Ecto neural progenitor cell (in vitro differentiated cells): ENCODE measurements around the gene PHLDB1.
A peak's percentile ranks its signal among the peaks of the same experiment; 100 is the strongest.
"Not testable (repeated sequence)": the region's sequence is repeated elsewhere in the genome, so short reads cannot be mapped to it uniquely, and the experiment has no call there.

Source experiments
- DNase-seq: peaks from one replicate; pipeline ENCODE4 v3.0.0-alpha.2; 2018; ENCODE audit warnings: low spot score

The PHLDB1 gene

GRCh38 chr11:118607401-118608359 lies at the start of gene PHLDB1:
Gene PHLDB1 (plus strand): TSS chr11:118607615. CDS start chr11:118613837, 6,222 bp downstream.
- DNase-seq = peak; percentile 75

DNA sequence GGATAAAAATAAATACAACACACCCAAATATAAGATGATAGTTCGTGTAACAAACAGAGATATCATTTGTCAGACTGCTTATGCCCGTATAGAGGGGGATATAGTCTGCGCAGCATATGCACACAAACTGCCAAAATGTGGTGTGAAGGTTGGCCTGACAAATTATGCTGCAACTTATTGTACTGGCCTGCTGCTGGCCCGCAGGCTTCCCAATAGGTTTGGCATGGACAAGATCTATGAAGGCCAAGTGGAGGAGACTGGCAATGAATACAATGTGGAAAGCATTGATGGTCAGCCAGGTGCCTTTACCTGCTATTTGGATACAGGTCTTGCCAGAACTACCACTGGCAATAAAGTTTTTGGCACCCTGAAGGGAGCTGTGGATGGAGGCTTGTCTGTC lies 46.6 kb upstream of the PHLDB1 start:
- DNase-seq = no peak

DNA sequence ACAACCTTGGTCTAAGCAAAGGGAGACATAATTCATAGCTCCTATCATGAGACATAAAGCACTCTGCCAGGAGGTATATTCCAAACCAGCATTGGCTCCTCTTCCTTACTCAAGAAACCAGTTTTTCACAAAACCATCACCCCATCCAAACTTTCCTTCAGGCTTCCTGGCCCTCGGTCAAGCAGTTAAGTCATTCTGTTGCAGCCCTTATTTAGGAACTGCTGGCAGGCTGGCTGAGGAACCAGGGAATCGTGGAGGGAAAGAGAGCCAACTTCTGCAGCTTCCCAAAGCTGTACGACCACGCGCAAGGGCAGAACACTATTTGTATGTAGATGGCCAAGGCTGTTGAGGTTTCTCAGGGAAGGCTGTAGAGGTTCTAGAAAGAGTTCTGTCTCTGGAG lies 42.4 kb upstream of the PHLDB1 start:
- no peak for DNase-seq

- DNase-seq = no peak
Observed at GRCh38 chr11:118569670-118570069, 37.7 kb upstream of the PHLDB1 start.

- no peak for DNase-seq
Observed at GRCh38 chr11:118570787-118571186, 36.6 kb upstream of the PHLDB1 start.

DNA sequence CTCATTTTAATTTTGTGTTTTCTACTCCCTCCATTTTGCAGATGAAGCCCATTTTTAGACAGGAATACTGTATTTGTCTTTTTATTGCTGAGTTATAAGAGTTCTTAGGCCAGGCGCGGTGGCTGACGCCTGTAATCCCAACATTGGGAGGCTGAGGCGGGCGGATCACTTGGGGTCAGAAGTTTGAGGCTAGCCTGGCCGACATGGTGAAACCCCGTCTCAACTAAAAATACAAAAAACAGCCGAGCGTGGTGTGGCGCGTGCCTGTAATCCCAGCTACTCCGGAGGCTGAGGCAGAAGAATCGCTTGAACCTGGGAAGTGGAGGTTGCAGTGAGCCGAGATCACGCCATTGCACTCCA lies 35.7 kb upstream of the PHLDB1 start:
- not testable (repeated sequence) for DNase-seq

DNA sequence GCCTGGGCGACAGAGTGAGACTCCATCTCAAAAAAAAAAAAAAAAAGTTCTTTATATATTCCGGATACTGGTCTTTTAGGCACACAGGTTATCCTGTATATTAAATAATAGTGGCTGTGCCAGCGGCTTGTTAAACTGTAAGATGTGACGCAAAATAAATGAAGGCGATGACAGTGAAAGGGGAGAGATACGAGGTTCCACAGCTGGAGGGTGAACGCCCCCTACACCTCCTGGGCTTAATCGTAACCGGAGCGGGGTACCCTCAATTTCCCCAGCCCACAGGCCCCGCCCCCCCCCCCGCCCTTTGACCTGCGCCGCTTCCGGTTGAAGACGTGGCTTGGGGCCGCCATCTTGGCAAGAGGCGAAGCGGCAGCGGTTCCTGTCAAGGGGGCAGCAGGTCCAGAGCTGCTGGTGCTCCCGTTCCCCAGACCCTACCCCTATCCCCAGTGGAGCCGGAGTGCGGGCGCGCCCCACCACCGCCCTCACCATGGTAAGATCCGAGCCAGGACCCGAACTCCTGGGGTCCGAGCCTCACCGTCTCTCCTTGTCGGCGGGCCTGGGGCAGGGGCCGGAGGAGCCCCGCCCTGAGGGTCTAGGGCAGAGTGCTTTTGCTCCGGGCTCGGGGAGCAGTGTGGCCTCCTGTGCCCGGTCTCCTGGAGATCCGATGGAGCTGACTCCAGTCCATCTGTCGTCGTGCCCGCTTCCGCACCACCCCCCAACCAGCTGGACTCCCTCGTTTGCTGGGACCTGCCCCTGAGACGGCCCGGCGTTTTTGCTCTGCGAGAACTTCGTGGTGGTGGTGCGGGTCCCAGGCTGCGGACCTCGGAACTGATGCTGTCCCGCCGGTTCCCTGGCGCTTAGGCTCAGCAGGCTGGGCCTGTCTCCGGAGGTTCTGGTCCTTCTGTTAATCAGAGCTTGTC lies 35.1 kb upstream of the PHLDB1 start, which contains the start of gene ARCN1:
TSS of gene ARCN1 (plus strand) at position 349 of the 920 bp plus-strand sequence. CDS start at position 488, 139 bp downstream.
- DNase-seq = peak; percentile 91

- DNase-seq = no peak
Observed at GRCh38 chr11:118572981-118573550, 34.3 kb upstream of the PHLDB1 start.

GRCh38 chr11:118574636-118575035 lies 32.8 kb upstream of the PHLDB1 start:
- no peak for DNase-seq

DNA sequence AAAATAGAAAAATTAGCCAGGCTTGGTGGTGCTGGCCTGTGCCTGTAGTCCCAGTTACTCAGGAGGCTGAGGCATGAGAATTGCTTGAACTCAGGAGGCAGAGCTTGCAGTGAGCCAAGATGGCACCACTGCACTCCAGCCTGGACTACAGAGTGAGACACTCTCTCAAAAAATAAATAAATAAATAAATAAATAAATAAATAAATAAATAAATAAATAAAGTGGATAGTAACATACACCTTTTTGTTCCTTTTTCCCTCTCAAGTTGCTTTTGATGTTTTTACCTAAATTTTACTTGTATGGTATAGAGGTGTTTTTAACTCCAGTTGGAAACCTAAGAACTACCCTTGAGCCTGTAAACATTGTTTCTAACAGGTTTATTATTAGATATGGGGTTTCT lies 29.4 kb upstream of the PHLDB1 start:
- not testable (repeated sequence) for DNase-seq

GRCh38 chr11:118581057-118581456 lies 26.4 kb upstream of the PHLDB1 start:
- no peak for DNase-seq

GRCh38 chr11:118587952-118588351 lies 19.5 kb upstream of the PHLDB1 start:
- DNase-seq = no peak

DNA sequence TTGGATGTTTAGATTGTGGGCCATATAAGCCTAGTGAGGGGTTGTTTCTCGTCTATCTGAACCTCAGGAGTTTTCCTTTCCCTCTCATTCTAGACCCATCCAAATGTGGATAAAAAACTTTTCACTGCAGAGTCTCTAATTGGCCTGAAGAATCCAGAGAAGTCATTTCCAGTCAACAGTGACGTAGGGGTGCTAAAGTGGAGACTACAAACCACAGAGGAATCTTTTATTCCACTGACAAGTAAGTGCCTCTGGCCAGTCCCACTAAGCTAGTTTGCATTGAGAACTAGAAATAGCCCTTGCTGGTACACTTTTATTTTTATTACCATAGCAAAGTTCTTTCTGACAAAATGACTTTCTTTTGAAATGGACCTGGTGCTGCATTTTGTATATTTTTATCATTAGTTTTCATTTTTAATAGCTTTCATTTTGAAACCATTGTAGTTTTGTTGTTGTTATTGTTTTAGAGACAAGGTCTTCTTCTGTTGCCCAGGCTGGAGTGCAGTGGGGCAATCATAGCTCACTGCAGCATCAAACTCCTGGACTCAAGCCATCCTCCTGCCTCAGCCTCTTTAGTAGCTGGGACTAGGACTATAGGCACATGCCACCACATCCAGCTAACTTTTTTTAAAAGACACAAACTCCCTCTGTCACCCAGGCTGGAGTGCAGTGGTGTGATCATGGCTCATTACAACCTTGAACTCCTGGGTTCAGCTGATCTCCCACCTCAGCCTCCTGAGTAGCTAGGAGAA lies 14.6 kb upstream of the PHLDB1 start:
- no peak for DNase-seq

DNA sequence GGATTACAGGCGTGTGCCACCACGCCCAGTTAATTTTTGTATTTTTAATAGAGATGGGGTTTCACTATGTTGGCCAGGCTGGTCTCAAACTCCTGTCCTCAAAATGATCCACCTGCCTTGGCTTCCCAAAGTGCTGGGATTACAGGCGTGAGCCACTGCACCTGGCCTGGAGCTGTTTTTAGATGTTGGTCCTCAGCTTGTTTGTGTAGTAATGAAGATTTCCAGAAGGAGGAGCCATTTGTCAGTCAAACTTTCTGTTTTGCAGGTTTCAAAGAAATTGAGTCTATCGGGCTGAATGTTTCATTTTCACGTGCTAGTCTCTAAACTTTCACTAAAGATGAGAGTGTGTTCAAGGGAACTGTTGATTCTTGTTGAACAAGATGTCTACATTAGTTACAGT lies 12.4 kb upstream of the PHLDB1 start:
- not testable (repeated sequence) for DNase-seq

GRCh38 chr11:118596224-118597146 lies 10.9 kb upstream of the PHLDB1 start:
- DNase-seq = no peak

- no peak for DNase-seq
Observed at GRCh38 chr11:118597556-118597955, 9.9 kb upstream of the PHLDB1 start.

DNA sequence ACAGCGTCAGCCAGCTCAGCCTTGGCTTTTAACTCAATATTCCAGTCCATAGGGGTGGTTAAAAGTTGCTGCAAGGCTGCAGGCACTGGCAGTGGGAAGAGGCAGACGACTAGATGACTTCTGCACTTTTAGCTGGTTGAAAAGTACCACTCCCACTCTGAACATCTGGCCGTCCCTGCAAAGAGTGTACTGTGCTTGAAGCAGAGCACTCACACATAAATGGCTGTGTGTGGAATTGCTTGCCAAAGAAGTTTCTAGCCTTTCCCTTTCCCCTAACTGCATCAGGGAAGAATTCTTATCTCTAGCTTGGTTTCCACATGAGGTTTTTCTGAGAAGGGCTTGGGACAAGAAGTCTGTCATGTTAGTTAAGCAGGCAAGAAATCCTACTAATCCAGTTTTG lies 5.1 kb upstream of the PHLDB1 start:
- no peak for DNase-seq

- DNase-seq = not testable (repeated sequence)
Observed at GRCh38 chr11:118603709-118604108, 3.7 kb upstream of the PHLDB1 start.

DNA sequence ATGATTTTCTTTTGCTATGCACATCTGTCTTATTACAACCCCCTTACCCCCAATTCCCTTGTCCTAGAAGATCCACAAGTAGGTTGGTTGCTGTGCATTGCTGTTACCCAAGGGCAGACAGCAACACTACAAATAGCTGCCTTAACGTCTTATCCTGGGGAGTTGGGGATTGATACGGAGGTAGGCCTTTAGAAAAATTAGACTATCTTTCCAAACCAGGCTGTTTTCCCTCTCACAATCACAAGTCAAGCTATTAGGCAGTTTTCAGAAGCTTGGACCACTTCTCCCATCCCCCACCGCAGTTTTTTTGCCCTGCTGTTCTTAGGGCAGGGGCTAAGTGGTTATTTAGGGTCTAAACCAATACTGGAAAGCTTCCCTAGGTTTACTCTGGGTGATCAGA lies 2.8 kb upstream of the PHLDB1 start:
- no peak for DNase-seq

DNA sequence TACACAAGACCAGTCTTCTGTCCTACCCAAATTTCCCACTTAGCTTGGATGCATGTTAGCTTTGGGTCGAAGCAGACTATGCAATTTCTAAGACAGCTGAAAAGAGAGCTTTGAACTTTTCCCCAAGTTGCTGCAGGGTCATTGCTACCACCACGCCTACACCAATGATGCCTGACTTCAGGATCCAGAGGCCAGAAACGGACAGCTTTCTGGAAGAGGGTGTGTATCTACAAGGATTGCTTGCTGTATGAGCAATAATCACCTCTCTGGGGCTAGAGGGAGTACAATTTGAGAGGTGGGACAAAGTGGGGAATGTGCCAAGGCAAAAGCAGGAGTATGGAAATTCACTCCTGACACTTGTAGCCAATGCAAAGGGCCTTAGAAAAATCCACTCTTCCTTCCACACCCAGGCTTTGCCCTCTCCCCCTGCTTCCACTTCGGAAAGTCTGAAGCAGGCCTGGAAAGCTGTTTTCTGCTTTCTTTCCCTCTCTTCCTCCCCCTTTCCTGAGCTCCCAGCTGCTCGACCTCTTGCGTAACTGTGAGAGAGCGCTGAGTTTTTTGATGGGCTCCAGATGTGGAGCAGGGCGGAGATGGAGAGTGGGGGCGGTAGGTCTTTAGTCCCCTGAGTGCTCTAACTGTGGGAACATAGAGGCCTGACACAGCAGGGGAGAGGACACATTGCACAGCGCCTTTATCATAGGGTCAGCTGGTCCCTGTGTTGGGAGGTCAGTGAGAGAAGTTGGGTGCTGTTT lies 2.1 kb upstream of the PHLDB1 start:
- DNase-seq = no peak
